HepG2 (cell line): Measurements from ENCODE around the gene TBC1D7. TPM values are rescaled to one million over a fixed set of nuclear protein-coding genes. Genes with fewer than 3 reads are reported as not detected.

ENCODE experiments used
- AKAP8 ChIP-seq: sonication (generic); formaldehyde crosslinking; IDR thresholded peaks from 2 replicates; pipeline ENCODE4 v1.5.1; 2020; ENCODE audit warnings: mild to moderate bottlenecking, missing genetic modification reagents
- BHLHE40 ChIP-seq: IDR thresholded peaks from 2 replicates; pipeline ENCODE4 v1.6.1; 2011; ENCODE audit warnings: low read length, improper control_type of control experiment
- ERF ChIP-seq: IDR thresholded peaks from 2 replicates; pipeline ENCODE4 v1.6.1; 2018; ENCODE audit warnings: missing biosample characterization, missing genetic modification reagents
- ETS1 ChIP-seq: sonication (generic); formaldehyde crosslinking; IDR thresholded peaks from 2 replicates; pipeline ENCODE4 v1.4.0; 2020; ENCODE audit warnings: missing genetic modification reagents
- FOXA3 ChIP-seq: IDR thresholded peaks from 2 replicates; pipeline ENCODE4 v1.6.1; 2016; ENCODE audit warnings: missing genetic modification reagents, missing compliant biosample characterization
- KDM5A ChIP-seq: fragments of 200-600 bp; sonication (generic); IDR thresholded peaks from 2 replicates; pipeline ENCODE4 v1.7.0; 2018; ENCODE audit warnings: antibody characterized with exemption, mild to moderate bottlenecking, low read length, borderline replicate concordance
- MED13 ChIP-seq: sonication (generic); formaldehyde crosslinking; IDR thresholded peaks from 2 replicates; pipeline ENCODE4 v1.5.0; 2020; ENCODE audit warnings: missing genetic modification reagents
- PLSCR1 ChIP-seq: sonication (generic); formaldehyde crosslinking; IDR thresholded peaks from 2 replicates; pipeline ENCODE4 v1.5.0; 2020; ENCODE audit warnings: missing genetic modification reagents, mild to moderate bottlenecking, borderline replicate concordance
- SALL1 ChIP-seq: sonication (generic); formaldehyde crosslinking; IDR thresholded peaks from 2 replicates; pipeline ENCODE4 v1.8.0; 2022; ENCODE audit warnings: mild to moderate bottlenecking, missing genetic modification reagents
- SALL2 ChIP-seq: sonication (generic); formaldehyde crosslinking; IDR thresholded peaks from 2 replicates; pipeline ENCODE4 v1.8.1; 2023; ENCODE audit warnings: mild to moderate bottlenecking, missing genetic modification reagents, inconsistent platforms
- SOX13 ChIP-seq, 3 experiments: fragments of 450-650 bp in 1 of 3; sonication (generic) in 1 of 3; formaldehyde crosslinking in 1 of 3; IDR thresholded peaks in 2 of 3; conservative IDR thresholded peaks in 1 of 3; 2 replicates each; pipeline versions ENCODE4 v1.5.0 to v1.6.1; 2016 to 2020; ENCODE audit warnings: antibody characterized with exemption in 1 of 3, mild to moderate bottlenecking in 1 of 3, missing compliant biosample characterization in 1 of 3, missing genetic modification reagents in 1 of 3, moderate library complexity in 1 of 3
- TARDBP ChIP-seq: sonication (generic); formaldehyde crosslinking; IDR thresholded peaks from 2 replicates; pipeline ENCODE4 v1.8.0; 2022; ENCODE audit warnings: mild to moderate bottlenecking, missing genetic modification reagents
- TSC22D2 ChIP-seq: sonication (generic); formaldehyde crosslinking; IDR thresholded peaks from 2 replicates; pipeline ENCODE4 v1.5.1; 2020; ENCODE audit warnings: missing genetic modification reagents, mild to moderate bottlenecking, borderline replicate concordance
- YEATS2 ChIP-seq: sonication (generic); formaldehyde crosslinking; IDR thresholded peaks from 2 replicates; pipeline ENCODE4 v1.4.0; 2020; ENCODE audit warnings: missing genetic modification reagents, borderline replicate concordance
- ZNF234 ChIP-seq: sonication (generic); formaldehyde crosslinking; conservative IDR thresholded peaks from 2 replicates; pipeline ENCODE4 v1.5.1; 2020; ENCODE audit warnings: mild to moderate bottlenecking, missing genetic modification reagents
- ZNF549 ChIP-seq: sonication (generic); formaldehyde crosslinking; IDR thresholded peaks from 2 replicates; pipeline ENCODE4 v1.5.0; 2020; ENCODE audit warnings: missing genetic modification reagents
- ZNF674 ChIP-seq: sonication (generic); formaldehyde crosslinking; IDR thresholded peaks from 2 replicates; pipeline ENCODE4 v1.5.0; 2020; ENCODE audit warnings: low read depth, mild to moderate bottlenecking, missing genetic modification reagents
- ZNF713 ChIP-seq: sonication (generic); formaldehyde crosslinking; IDR thresholded peaks from 2 replicates; pipeline ENCODE4 v1.4.0; 2020; ENCODE audit warnings: mild to moderate bottlenecking, missing genetic modification reagents
- ZNF775 ChIP-seq: sonication (generic); formaldehyde crosslinking; IDR thresholded peaks from 2 replicates; pipeline ENCODE4 v1.4.0; 2020; ENCODE audit warnings: missing genetic modification reagents, mild to moderate bottlenecking, moderate library complexity, borderline replicate concordance
- ZNF800 ChIP-seq: sonication (generic); formaldehyde crosslinking; IDR thresholded peaks from 2 replicates; pipeline ENCODE4 v1.4.0; 2020; ENCODE audit warnings: missing genetic modification reagents
- polyA plus RNA-seq, 8 experiments: library from polyadenylated mRNA; depleted of rRNA in 3 of 8; stranded (reverse) in 7 of 8; unstranded in 1 of 8; fragments of >200 nt; fragmentation: Illumina TruSeq in 4 of 8; extraction: Trizol in 4 of 8; gene quantifications; 2 replicates each; pipeline versions ENCODE4 v1.2.1 to v1.2.3, GENCODE V29; 2011 to 2016; ENCODE audit warnings: low read depth in 4 of 8, missing spikeins in 1 of 8, mixed read lengths in 1 of 8; ENCODE audit not compliant: insufficient read depth in 1 of 8
- total RNA-seq, 5 experiments: library from RNA; depleted of rRNA; stranded (reverse); fragments of >200 nt; fragmentation: Illumina TruSeq; extraction: Trizol; gene quantifications; 2 replicates each; pipeline ENCODE4 v1.2.3, GENCODE V29; 2016; ENCODE audit warnings: low read depth in 1 of 5
- TF ChIP-seq, protein P1 (sequence below): fragments of 450-650 bp; IDR thresholded peaks from 2 replicates; pipeline ENCODE4 v1.6.1; 2017
- TF ChIP-seq, protein P2 (sequence below): IDR thresholded peaks from 2 replicates; pipeline ENCODE4 v1.6.1; 2016; ENCODE audit warnings: low read depth

TBC1D7 gene
- total and polyA plus RNA-seq, 2 of the 13 experiments (the other 11 are each of a cell fraction or from before 2014, with no cell fraction given): 23.3 to 30.8 TPM

DNA sequence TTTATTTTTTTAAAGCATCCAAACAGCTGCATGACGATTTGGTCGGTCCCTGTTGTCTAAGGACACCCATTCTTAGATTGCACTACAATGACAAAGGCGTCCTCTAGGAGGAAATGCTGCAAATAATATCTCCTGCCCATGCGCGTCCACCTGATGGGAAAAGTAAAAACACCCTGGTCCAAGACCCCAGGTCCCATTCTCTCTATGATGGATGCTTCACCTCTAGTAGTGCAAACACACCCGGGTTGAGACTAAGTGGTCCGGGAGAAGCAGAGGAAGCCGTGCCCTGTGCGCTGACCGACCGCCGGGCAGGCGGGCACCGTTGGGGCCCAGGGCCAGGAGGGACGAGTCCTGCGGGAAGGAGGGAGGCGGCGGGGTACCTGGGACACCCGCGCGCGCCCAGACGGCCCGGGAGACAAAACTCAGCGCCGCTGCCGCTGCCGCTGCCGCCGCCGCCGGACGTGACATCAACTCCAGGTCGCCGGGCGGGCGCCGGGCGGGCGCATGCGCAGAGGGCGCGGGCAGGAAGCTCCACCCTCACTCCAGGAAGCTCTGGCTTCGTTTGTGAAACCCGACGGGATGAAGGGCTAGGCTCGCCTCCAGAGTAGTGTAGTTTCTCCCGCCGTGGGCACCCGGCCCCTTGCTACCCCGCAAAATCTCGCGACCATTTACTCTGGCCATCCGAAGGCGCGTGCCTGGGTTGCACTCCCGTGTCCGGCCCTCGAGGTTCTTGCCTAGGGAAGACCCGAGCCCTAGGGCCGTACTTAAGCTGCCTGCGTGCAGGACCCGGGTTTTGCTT lies at the start of gene TBC1D7 (continued):
- peak; percentile 86 for TF ChIP-seq SALL1 (CRISPR knock-in tag)
- TF ChIP-seq ZNF800 (CRISPR knock-in tag): no peak; the same call in 1 of the 2 replicates
- TF ChIP-seq SOX13 (IDR thresholded peaks at IDR 0.05): peak; percentile 13
- peak in 1 of 2 experiments; percentile 32; a peak in 2 of 4 replicates for TF ChIP-seq SOX13 (CRISPR knock-in tag; conservative IDR thresholded peaks at IDR 0.05 in 1 of 2, IDR thresholded peaks at IDR 0.05 in 1 of 2)
- TF ChIP-seq PLSCR1 (CRISPR knock-in tag): peak; percentile 72; the same call in 1 of the 2 replicates
- TF ChIP-seq ERF (CRISPR knock-in tag): peak; percentile 85
- peak; percentile 76; the same call in 1 of the 2 replicates for TF ChIP-seq KDM5A
- TF ChIP-seq ZNF775 (CRISPR knock-in tag): no peak
- TF ChIP-seq MED13 (CRISPR knock-in tag): 0 out of 2 replicates have a peak, but pooled peaks have one; percentile 22
- TF ChIP-seq, protein P1, sequence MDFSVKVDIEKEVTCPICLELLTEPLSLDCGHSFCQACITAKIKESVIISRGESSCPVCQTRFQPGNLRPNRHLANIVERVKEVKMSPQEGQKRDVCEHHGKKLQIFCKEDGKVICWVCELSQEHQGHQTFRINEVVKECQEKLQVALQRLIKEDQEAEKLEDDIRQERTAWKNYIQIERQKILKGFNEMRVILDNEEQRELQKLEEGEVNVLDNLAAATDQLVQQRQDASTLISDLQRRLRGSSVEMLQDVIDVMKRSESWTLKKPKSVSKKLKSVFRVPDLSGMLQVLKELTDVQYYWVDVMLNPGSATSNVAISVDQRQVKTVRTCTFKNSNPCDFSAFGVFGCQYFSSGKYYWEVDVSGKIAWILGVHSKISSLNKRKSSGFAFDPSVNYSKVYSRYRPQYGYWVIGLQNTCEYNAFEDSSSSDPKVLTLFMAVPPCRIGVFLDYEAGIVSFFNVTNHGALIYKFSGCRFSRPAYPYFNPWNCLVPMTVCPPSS: no peak
- no peak for TF ChIP-seq AKAP8 (CRISPR knock-in tag)
- TF ChIP-seq FOXA3 (CRISPR knock-in tag): peak; percentile 42; the same call in 1 of the 2 replicates
- no peak for TF ChIP-seq TARDBP (CRISPR knock-in tag)
- TF ChIP-seq ZNF234 (CRISPR knock-in tag): no peak
- no peak for TF ChIP-seq BHLHE40
- no peak; the same call in 1 of the 2 replicates for TF ChIP-seq YEATS2 (CRISPR knock-in tag)
- TF ChIP-seq TSC22D2 (CRISPR knock-in tag): peak; percentile 73; the same call in 1 of the 2 replicates
- no peak for TF ChIP-seq ETS1 (CRISPR knock-in tag)
- 0 out of 2 replicates have a peak, but pooled peaks have one; percentile 2 for TF ChIP-seq ZNF674 (CRISPR knock-in tag)
- peak; percentile 59 for TF ChIP-seq SALL2 (CRISPR knock-in tag)
- TF ChIP-seq ZNF549 (CRISPR knock-in tag): no peak
- TF ChIP-seq ZNF713: no peak
- TF ChIP-seq, protein P2, sequence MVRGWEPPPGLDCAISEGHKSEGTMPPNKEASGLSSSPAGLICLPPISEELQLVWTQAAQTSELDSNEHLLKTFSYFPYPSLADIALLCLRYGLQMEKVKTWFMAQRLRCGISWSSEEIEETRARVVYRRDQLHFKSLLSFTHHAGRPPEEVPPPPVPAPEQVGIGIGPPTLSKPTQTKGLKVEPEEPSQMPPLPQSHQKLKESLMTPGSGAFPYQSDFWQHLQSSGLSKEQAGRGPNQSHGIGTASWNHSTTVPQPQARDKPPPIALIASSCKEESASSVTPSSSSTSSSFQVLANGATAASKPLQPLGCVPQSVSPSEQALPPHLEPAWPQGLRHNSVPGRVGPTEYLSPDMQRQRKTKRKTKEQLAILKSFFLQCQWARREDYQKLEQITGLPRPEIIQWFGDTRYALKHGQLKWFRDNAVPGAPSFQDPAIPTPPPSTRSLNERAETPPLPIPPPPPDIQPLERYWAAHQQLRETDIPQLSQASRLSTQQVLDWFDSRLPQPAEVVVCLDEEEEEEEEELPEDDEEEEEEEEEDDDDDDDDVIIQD: peak; percentile 49; the same call in 1 of the 2 replicates
